ENCODE data around the gene TERT. TPM values are rescaled to one million over a fixed set of nuclear protein-coding genes. Genes with fewer than 3 reads are reported as not detected.

TERT gene
- total and polyA plus RNA-seq, 2 of the 8 experiments (the other 6 are each of a cell fraction or from before 2014, with no cell fraction given), result 13.1 to 23.1 TPM

DNA sequence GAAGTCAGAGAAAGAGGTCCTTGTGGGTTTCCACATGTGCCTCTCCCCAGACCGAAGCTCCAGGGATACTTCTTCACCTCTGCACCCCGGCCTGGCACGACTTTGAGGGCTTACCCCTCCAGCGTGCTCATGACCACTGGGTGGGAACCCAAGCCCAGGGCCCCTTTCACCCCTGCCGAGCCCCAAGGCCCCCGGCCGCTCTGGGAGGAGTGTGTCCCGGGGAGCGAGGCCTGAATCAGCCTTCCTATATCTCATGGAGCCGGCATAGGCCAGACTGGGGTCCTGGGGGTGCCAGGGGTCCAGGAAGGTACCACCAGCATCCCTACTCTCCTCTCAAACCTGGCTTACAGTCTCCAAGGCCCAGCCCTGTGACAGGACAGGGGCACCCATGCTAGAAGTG is 17.1 kb downstream of the TERT start (continued):
- no peak for TF ChIP-seq USF2 (IDR thresholded peaks at IDR 0.05; ENCODE audit: low read length)
- TF ChIP-seq GABPA (IDR thresholded peaks at IDR 0.05; ENCODE audit: borderline replicate concordance, insufficient read depth, low read length), result no peak
- TF ChIP-seq HDAC2 (IDR thresholded peaks at IDR 0.05; ENCODE audit: borderline replicate concordance in 1 of 2, low read depth in 2 of 2, low read length in 2 of 2), result no peak
- TF ChIP-seq NRF1 (IDR thresholded peaks at IDR 0.05; ENCODE audit: low read depth, low read length), result no peak
